Smooth muscle cell (in vitro differentiated cells): ENCODE data around the gene DCLK2. TPM values are rescaled to one million over a fixed set of nuclear protein-coding genes. Genes with fewer than 3 reads are reported as not detected.

Experiments
- DNase-seq: peaks from one replicate; lab custom pipeline; 2025; ENCODE audit not compliant: unreplicated experiment; lab: John Stamatoyannopoulos, UW
- H2AFZ ChIP-seq: fragments of 200-600 bp; sonication (generic); 2 replicates; pipeline ENCODE4 v1.6.0; 2016; ENCODE audit warnings: antibody characterized with exemption, low read depth, mild to moderate bottlenecking
- H3F3A ChIP-seq: fragments of 200-600 bp; sonication (generic); 2 replicates; pipeline ENCODE4 v1.6.0; 2017; ENCODE audit warnings: antibody characterized with exemption, low read depth
- H3K27ac ChIP-seq: fragments of 200-600 bp; sonication (generic); 2 replicates; pipeline ENCODE4 v1.5.1; 2016; ENCODE audit warnings: low read depth, mild to moderate bottlenecking
- H3K27me3 ChIP-seq: fragments of 200-600 bp; sonication (generic); 2 replicates; pipeline ENCODE4 v1.6.1; 2016; ENCODE audit warnings: low read depth, mild to moderate bottlenecking
- H3K36me3 ChIP-seq: fragments of 200-600 bp; sonication (generic); 2 replicates; pipeline ENCODE4 v1.5.1; 2016; ENCODE audit warnings: low read depth
- H3K4me1 ChIP-seq: fragments of 200-600 bp; sonication (generic); 2 replicates; pipeline ENCODE4 v1.5.1; 2016; ENCODE audit warnings: low read depth
- H3K4me2 ChIP-seq: fragments of 200-600 bp; sonication (generic); 2 replicates; pipeline ENCODE4 v1.6.0; 2016; ENCODE audit warnings: mild to moderate bottlenecking
- H3K4me3 ChIP-seq: fragments of 200-600 bp; sonication (generic); 2 replicates; pipeline ENCODE4 v1.5.1; 2016; ENCODE audit warnings: mild to moderate bottlenecking
- H3K79me2 ChIP-seq: fragments of 200-600 bp; sonication (generic); 2 replicates; pipeline ENCODE4 v1.6.0; 2016; ENCODE audit warnings: low read depth, mild to moderate bottlenecking
- H3K9ac ChIP-seq: fragments of 200-600 bp; sonication (generic); 2 replicates; pipeline ENCODE4 v1.6.0; 2016; ENCODE audit warnings: low read depth
- H3K9me3 ChIP-seq: fragments of 200-600 bp; sonication (generic); replicated peaks from 2 replicates; pipeline ENCODE4 v1.5.1; 2016; ENCODE audit warnings: low read depth
- H4K20me1 ChIP-seq: fragments of 200-600 bp; sonication (generic); 2 replicates; pipeline ENCODE4 v1.6.0; 2016; ENCODE audit warnings: low read depth
- CTCF ChIP-seq: fragments of 200-600 bp; sonication (generic); IDR thresholded peaks from 2 replicates; pipeline ENCODE4 v1.5.1; 2017; ENCODE audit warnings: borderline replicate concordance, mild to moderate bottlenecking, antibody characterized with exemption; ENCODE audit not compliant: insufficient read depth, poor library complexity, severe bottlenecking
- WGBS: methylation state at CpG from one replicate; pipeline ENCODE4 v1.1.7; 2016; ENCODE audit warnings: low lambda C conversion rate; 5-methylcytosine and 5-hydroxymethylcytosine counted together
- polyA plus RNA-seq: library from polyadenylated mRNA; unstranded; fragments of >200 nt; fragmentation: Nextera tagmentation; extraction: Ambion mirVana; gene quantifications from 2 replicates; pipeline ENCODE4 v1.2.1, GENCODE V29; 2016
- total RNA-seq: library from RNA; depleted of rRNA; stranded (reverse); fragments of >200 nt; gene quantifications from 2 replicates; pipeline ENCODE4 v1.2.3, GENCODE V29; 2014

Gene DCLK2
- total and polyA plus RNA-seq, 2 experiments from 2014 or later, result 1.3 to 4.8 TPM

GRCh38 chr4:150217192-150217591 is 138.9 kb downstream of the DCLK2 start:
- H3K4me2 ChIP-seq, result no peak overlapping the region
- DNase-seq, result no peak
- no peak overlapping the region for H3K9ac ChIP-seq

GRCh38 chr4:150217808-150218207 is 139.6 kb downstream of the DCLK2 start:
- Histone ChIP-seq H2AFZ (peak overlapping the region; percentile 51), H3K4me1 (peaks cover 12% of the 10 kb centered on the region), H4K20me1 (no peaks in the 10 kb centered on the region), H3K4me2 (no peak overlapping the region), H3K27me3 (no peaks in the 10 kb centered on the region), H3K79me2 (no peaks in the 10 kb centered on the region), H3K36me3 (no peaks in the 10 kb centered on the region), H3F3A (no peaks in the 10 kb centered on the region), H3K9me3 (no peaks in the 10 kb centered on the region), H3K9ac (no peak overlapping the region), H3K4me3 (no peak overlapping the region), H3K27ac (peak overlapping the region; percentile 46)
- no peak for TF ChIP-seq CTCF
- 91% methylated on average over 3 of the region's 8 CpGs for WGBS
- DNase-seq, result no peak

More at GRCh38 chr4:150217192-150217591, 138.9 kb downstream of the DCLK2 start:
- 50% methylated on average over 3 of the region's 3 CpGs for WGBS
- H3K36me3 ChIP-seq, result no peaks in the 10 kb centered on the region
- H4K20me1 ChIP-seq, result no peaks in the 10 kb centered on the region
- H3K27ac ChIP-seq, result peak overlapping the region; percentile 46
- H3K27me3 ChIP-seq, result no peaks in the 10 kb centered on the region
- H3K4me3 ChIP-seq, result no peak overlapping the region
- peak overlapping the region; percentile 51 for H2AFZ ChIP-seq
- no peaks in the 10 kb centered on the region for H3K9me3 ChIP-seq
- H3K79me2 ChIP-seq, result no peaks in the 10 kb centered on the region
- no peaks in the 10 kb centered on the region for H3F3A ChIP-seq
- peak; percentile 27 for TF ChIP-seq CTCF
- peaks cover 12% of the 10 kb centered on the region for H3K4me1 ChIP-seq

- Histone ChIP-seq H3K4me2 (no peak overlapping the region), H2AFZ (no peak overlapping the region), H3K9me3 (no peaks in the 10 kb centered on the region), H3K27ac (no peak overlapping the region), H3K79me2 (no peaks in the 10 kb centered on the region), H3K36me3 (no peaks in the 10 kb centered on the region), H3F3A (no peaks in the 10 kb centered on the region), H3K4me1 (peaks cover 12% of the 10 kb centered on the region), H3K27me3 (no peaks in the 10 kb centered on the region), H3K4me3 (no peak overlapping the region), H3K9ac (no peak overlapping the region), H4K20me1 (no peaks in the 10 kb centered on the region)
- 91% methylated on average over 2 of the region's 2 CpGs for WGBS
- DNase-seq, result no peak
- no peak for TF ChIP-seq CTCF
Measured at GRCh38 chr4:150218447-150218846, 140.2 kb downstream of the DCLK2 start.

GRCh38 chr4:150219841-150220240 is 141.6 kb downstream of the DCLK2 start:
- H3K36me3 ChIP-seq, result no peaks in the 10 kb centered on the region
- H3K4me3 ChIP-seq, result no peak overlapping the region
- H3F3A ChIP-seq, result no peaks in the 10 kb centered on the region
- TF ChIP-seq CTCF, result no peak
- H4K20me1 ChIP-seq, result no peaks in the 10 kb centered on the region
- DNase-seq, result no peak
- no peak overlapping the region for H3K4me2 ChIP-seq
- H3K4me1 ChIP-seq, result peaks cover 12% of the 10 kb centered on the region
- no peak overlapping the region for H2AFZ ChIP-seq
- H3K79me2 ChIP-seq, result no peaks in the 10 kb centered on the region
- H3K27ac ChIP-seq, result no peak overlapping the region
- H3K27me3 ChIP-seq, result no peaks in the 10 kb centered on the region
- 74% methylated on average over 4 of the region's 4 CpGs for WGBS
- no peak overlapping the region for H3K9ac ChIP-seq
- H3K9me3 ChIP-seq, result no peaks in the 10 kb centered on the region
